GM03348 (cell line): ENCODE measurements around the gene SBNO2.

Experiments
- DNase-seq: peaks from one replicate; pipeline ENCODE4 v3.0.0; 2012; ENCODE audit warnings: low spot score

Gene SBNO2

GRCh38 chr19:1167687-1168571, 6.1 kb downstream of the SBNO2 start:
- no peak for DNase-seq

GRCh38 chr19:1166872-1167573, 7.0 kb downstream of the SBNO2 start:
- DNase-seq: no peak

GRCh38 chr19:1164684-1165531, 9.2 kb downstream of the SBNO2 start:
- DNase-seq: no peak

GRCh38 chr19:1163934-1164683, 10.0 kb downstream of the SBNO2 start:
- no peak for DNase-seq

DNA sequence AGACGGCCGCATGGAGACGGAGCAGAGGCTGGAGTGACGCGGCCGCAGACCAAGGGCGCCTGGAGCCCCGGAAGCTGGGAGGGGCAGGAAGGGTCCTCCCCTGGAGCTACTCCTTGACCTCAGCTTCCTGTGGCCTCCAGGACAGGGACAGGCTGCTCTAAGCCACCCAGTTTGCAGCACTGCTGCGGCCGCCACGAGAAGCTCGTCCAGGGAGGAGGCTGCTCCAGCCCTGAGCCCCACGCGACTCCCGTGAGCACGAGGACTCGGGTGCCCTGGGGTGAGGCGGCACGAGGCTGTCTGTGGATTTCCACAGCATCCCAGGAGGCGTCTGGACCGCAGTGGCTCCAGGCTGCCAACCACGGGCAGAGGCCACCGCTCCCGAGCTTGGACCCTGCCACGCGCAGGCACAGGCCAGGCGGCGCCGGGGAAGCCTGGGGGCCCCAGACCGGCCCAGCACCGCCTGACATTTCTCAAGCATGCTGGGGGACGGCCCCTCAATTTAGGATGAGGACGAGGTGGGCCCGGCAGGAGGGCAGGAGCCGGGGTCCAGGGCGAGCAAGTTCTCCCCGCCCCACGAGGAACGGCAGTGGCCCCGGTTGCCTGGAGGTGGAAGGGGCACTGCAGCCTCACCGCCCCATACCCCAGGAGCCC, 10.7 kb downstream of the SBNO2 start:
- DNase-seq: no peak

DNA sequence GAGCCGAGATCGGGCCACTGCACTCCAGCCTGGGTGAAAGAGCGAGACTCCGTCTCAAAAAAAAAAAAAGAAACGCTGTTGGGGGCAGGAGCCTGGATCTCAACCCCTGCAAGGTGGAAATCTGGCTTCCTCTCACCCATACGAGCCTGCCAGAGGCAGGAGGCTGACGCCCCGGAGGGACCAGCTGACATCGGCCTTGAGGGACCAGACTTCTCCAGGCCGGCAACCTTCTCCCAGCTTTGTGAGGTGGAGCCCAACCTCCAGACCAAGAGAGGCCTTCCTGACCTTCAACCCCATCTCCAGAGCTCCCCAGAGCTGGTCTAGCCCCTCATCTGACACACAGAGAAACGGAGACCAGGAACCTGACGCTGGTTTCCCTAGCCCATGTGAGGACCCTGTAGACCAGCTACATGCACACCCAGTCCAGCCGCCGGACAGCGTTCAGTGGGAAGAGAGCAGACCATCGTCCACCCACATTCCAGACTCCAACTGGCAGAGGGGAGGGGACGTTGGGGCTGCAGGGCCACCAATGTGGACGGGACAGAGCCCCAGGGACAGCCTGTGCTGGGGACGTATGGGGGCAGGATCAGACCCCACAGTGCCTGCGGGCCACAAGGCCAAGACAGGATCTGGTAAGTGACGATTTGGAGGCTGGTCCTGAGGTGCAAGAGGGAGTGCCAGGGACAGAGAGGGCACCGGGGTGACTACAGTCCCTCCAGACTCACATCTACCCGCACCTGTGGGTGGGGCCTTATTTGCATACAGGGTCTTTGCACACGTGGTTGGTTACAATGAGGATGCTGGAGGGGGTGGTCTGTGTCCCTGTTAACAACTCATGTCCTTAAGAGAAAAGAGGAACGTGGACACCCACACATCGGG, 11.4 kb downstream of the SBNO2 start:
- no peak for DNase-seq

DNA sequence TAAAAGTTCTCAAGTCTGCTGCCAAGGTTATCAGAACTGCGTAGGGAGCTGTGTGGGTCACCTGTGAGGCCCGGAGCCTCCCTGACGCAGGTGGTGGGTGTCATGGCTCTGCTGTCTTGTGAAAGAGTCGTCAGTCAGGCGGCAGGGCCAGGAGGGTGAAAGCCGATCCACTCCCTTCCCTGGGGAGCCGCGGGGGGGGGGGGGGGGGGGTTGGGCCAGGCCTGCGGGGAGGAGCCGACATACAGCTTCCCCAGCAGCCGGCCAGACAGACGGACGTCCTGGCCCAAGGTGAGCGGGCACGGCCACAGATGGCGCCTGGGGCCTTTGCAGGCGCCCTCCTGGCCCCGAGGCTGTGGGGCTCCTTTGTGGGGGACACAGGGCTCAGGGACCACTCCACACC, 12.4 kb downstream of the SBNO2 start:
- peak; percentile 78 for DNase-seq

DNA sequence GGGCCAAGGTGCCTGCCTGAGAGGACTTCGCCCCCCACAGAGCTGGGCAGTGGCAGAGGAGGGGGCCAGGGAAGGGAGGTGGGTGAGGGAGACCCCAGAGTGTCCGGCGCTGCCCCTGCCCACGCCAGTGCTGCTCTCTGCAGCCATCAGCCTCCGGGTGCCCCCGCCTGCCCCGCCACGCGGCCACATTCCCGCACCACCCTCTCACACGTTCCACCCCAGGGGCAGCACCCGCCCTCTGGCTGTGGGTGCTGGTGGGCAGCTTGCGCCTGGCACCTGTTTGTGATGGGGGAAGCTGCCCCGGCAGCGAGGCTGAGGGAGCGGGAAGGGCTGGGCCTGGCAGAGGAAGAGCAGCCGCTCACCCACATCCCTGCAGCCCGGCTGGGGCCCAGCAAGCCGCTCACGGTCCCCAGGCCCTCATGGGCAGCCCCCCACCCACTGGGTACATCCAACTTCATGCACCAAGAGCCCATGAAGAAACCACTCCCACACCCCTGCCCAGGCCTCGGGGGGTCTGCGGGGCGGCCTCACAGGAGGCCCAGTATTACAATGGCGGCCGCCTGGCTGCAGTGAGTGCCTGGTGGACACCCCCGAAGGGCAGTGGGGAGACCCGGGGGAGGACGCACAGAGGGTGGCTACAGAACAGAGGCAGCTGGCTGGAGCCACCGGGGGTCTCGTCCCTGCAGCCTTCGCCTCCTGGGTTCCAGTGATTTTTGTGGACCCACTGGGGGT, 14.0 kb downstream of the SBNO2 start:
- DNase-seq: no peak

DNA sequence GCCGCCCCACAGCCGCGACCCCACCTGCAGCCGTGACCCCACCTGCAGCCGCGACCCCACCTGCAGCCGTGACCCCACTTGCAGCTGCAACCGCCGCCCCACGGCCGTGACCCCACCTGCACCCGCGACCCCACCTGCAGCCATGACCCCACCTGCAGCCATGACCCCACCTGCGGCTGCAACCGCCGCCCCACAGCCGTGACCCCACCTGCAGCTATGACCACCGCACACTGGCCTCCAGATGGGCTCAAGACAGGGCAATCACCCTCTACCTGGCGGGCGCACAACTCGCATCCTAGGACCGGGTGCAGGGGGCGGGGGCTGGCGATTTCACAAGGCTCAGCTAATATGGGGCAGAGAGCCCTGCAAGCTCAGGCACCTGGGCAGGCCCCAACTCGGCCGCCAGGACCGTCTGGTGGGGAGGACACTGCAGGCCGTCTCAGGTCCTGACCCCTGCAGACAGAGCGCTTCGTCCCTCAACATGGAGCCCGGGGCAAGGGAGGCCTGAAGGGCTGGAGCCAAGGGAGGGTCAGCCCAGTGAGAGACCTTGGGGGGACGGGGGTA, 15.1 kb downstream of the SBNO2 start:
- no peak for DNase-seq

DNA sequence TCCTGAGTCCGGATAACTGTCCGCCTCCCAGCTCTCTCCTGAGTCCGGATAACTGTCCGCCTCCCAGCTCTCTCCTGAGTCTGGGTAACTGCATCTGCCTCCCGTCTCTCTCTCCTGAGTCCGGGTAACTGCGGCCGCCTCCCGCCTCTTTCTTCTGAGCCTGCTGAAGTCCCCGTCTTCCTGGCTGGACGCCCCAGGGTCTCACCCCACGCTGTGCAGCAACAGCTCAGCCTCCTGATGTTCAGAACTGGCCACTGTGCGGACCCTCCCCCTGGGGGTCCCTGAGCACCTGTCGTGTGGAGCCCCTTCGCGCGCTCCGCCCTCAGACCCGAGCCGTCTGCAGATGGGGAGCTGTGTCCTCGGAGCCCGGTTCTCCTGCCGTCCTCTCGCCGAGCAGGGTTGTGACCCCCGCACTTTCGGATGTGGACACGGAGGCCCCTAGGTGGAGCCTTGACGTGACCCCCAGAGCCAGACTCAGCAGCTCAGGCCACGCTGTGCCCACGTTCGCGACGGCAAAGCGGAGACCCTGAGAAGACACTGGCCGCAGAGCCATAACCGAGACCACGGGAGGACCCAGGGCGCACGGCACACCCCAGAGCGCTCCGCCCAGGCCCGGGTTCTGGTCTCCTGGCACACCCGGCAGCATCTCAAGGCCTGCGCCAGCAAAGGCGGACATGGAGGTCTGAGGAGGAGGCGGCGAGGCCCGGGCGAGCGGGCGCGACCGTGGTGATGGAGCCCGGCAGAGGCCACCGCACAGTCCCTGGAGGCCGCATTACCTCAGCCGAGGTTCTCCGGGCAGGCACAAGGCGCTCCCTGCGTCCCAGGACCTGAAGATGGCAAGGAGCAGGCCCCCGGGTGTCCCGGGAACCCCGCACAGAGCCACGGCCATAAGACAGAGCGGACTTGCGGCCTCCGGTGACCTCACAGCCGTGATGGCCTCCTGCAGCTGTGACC, 15.9 kb downstream of the SBNO2 start:
- no peak for DNase-seq

- DNase-seq: no peak
Observed at GRCh38 chr19:1156830-1157615, 17.0 kb downstream of the SBNO2 start.

DNA sequence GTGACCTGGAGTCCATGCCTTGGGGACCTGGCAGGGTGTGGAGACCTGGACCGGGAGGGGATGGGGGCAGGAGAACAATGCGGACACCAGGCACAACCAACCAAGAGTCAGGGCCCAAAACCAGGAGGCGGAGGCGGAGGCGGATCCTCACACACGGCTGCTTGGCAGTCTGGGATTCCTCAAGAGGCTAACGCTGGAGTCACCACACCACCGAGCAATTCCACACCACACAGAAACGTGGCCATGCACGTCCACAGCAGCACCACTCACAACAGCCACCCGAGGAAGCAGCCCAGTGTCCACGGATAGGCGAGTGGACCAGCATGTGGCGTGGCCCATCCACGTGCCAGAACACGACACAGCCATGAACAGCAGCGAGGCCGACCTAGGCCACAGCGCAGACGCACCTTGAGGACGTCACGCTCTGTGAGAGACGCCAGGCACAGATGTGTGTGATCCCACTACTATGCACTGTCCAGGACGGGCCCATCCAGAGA, 17.7 kb downstream of the SBNO2 start:
- DNase-seq: peak; percentile 68

- DNase-seq: peak; percentile 55
Observed at GRCh38 chr19:1155352-1156304, 18.4 kb downstream of the SBNO2 start.

DNA sequence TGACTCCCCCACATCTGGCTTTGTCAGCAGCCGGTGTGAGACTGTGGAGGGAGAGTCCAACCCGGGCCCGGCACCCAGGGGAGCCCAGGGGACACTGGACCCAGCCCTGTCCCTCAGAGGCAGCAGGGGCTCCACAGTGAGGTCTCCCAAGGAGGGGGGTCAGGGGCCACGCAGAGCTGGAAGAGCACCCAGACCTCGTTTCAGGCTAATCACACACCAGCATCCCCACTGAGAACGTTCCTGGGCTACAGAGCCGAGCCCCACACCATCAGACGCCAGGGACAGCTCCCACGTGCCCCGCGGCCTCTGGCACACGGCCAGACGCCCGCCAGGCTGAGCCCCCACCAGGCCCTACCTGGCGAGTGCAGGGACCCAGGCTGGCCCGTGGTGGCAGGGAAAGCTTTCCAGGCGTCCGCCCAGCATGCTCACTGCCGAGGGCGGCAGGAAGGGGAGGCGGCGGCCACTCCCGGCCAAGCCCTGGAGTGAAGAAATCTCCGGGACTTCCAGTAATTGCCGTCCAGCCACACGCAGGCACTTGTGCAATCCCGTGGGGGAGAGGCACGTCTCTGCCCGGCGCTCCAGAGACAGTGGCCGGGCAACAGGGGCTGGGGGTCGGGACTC, 19.2 kb downstream of the SBNO2 start:
- peak; percentile 97 for DNase-seq
